Measurements from ENCODE around the gene GPAM.

Gene GPAM

DNA sequence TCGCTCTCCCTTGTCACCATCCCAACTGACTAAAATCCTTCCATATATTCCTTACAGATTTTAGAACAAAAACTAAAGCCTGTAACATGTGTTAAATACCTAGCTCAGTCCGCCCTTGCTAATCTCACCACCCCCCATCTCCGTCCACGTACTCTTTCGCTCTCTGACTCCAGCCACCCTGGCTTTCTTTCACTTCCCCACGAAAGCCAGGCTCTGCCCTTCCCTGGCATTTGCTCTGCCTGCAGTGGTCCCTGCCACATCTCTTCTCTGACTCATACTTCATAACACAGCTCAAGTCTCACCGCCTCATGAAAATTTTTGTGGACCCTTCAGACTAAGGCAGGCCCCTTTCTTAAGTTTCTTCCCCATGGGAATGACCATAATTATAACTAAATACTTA, 11.7 kb upstream of the GPAM start:
- CTCF ChIA-PET: interaction anchor here (0.7 kb wide), 1 partner anchor 12 kb away, joined by 3 read pairs; the partner anchor contains the start of gene GPAM
- DNase-seq (ENCODE audit: low spot score): no peak
- TF ChIP-seq, protein P1, sequence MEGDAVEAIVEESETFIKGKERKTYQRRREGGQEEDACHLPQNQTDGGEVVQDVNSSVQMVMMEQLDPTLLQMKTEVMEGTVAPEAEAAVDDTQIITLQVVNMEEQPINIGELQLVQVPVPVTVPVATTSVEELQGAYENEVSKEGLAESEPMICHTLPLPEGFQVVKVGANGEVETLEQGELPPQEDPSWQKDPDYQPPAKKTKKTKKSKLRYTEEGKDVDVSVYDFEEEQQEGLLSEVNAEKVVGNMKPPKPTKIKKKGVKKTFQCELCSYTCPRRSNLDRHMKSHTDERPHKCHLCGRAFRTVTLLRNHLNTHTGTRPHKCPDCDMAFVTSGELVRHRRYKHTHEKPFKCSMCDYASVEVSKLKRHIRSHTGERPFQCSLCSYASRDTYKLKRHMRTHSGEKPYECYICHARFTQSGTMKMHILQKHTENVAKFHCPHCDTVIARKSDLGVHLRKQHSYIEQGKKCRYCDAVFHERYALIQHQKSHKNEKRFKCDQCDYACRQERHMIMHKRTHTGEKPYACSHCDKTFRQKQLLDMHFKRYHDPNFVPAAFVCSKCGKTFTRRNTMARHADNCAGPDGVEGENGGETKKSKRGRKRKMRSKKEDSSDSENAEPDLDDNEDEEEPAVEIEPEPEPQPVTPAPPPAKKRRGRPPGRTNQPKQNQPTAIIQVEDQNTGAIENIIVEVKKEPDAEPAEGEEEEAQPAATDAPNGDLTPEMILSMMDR (conservative IDR thresholded peaks at IDR 0.05; ENCODE audit: low read depth): no peak
- no peak overlapping the region for H3K27ac ChIP-seq
- POLR2A ChIA-PET (ENCODE audit: low non-redundant PET): no interaction called here

- ChIA-PET CTCF (no interaction called here), POLR2A (ENCODE audit: low non-redundant PET) (no interaction called here)
- TF ChIP-seq, protein P1 (conservative IDR thresholded peaks at IDR 0.05; ENCODE audit: low read depth): no peak
- DNase-seq (ENCODE audit: low spot score): no peak
- no peak overlapping the region for H3K27ac ChIP-seq
Observed at GRCh38 chr10:112191791-112192190, 8.2 kb upstream of the GPAM start.

DNA sequence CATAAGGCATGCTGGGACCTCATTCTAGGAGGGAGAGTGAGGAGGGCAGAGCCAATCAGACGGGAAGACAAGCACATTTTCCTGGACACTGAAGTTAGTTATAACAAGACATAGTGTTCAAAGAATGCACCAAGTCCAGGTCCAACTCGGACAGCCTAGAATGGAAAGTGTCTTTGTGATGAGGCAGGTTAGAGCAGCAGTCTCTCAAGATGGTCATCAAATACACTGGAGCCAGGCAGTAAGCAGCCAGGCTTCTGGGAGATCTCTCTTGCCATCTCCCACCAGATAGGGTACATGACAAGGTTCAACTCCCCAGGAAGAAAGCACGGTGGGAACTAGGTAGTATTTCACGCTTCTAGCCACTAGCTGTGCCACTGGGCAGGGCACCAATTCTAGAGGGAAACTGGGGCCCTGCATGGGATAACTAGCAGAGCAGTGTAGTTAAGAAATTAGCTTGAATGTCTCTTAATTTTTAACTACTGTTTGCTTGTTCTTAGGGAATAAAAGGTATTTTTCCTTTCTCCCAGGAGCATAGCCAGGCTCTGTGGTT, 7.6 kb upstream of the GPAM start:
- ChIA-PET CTCF (interaction anchor here (1.5 kb wide), 1 partner anchor 116 kb away, joined by 7 read pairs; no protein-coding TSS in a partner anchor), POLR2A (ENCODE audit: low non-redundant PET) (no interaction called here)
- TF ChIP-seq, protein P1 (conservative IDR thresholded peaks at IDR 0.05; ENCODE audit: low read depth): no peak
- H3K27ac ChIP-seq: no peak overlapping the region
- no peak for DNase-seq (ENCODE audit: low spot score)

DNA sequence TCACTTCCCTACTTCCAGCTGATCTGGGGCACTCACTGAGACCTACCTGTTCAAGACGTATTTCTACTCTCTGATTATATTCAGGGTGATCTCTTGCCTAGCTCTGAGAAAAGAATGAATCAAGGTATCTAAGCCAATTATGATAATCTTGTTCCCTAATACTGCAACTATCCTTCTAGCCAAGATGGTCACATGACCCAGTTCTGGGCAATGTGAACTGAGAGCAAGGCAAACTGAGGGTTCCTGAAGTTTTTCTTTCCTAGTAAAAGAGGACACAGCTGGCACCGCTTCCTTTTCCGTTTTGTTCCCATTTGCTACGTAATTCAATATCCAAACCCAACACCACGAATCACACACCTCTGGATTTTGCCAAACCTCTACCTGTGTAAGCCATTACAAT, 5.9 kb upstream of the GPAM start:
- POLR2A ChIA-PET (ENCODE audit: low non-redundant PET): no interaction called here
- CTCF ChIA-PET: interaction anchor here (1.5 kb wide), 1 partner anchor 118 kb away, joined by 7 read pairs; no protein-coding TSS in a partner anchor
- TF ChIP-seq, protein P1 (conservative IDR thresholded peaks at IDR 0.05; ENCODE audit: low read depth): no peak
- H3K27ac ChIP-seq: no peak overlapping the region
- no peak for DNase-seq (ENCODE audit: low spot score)

DNA sequence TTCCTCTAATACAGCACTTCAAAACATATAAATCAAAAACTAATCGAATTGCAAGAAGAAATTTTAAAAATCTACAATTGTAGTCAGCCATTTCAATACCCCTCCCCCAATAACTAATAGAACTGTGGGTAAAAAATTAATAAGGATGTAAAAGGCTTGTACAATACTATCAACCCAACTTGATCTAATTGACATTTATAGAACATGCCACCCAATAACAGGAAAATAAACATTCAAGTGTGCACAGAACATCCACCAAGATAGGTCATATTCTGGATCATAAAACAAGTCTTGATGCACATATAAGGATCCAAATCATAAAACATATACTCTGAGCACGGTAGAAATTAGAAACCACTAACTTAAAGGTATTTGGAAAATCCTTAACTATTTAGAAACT, 4.0 kb upstream of the GPAM start:
- ChIA-PET CTCF (no interaction called here), POLR2A (ENCODE audit: low non-redundant PET) (no interaction called here)
- TF ChIP-seq, protein P1 (conservative IDR thresholded peaks at IDR 0.05; ENCODE audit: low read depth): no peak
- no peak for DNase-seq (ENCODE audit: low spot score)
- no peak overlapping the region for H3K27ac ChIP-seq

GRCh38 chr10:112185959-112186358, 2.4 kb upstream of the GPAM start:
- TF ChIP-seq, protein P1 (conservative IDR thresholded peaks at IDR 0.05; ENCODE audit: low read depth): no peak
- CTCF ChIA-PET: no interaction called here
- POLR2A ChIA-PET (ENCODE audit: low non-redundant PET): no interaction called here
- no peak overlapping the region for H3K27ac ChIP-seq
- DNase-seq (ENCODE audit: low spot score): no peak
